ENCODE measurements around the gene PRR14. TPM values are rescaled to one million over a fixed set of nuclear protein-coding genes. Genes with fewer than 3 reads are reported as not detected.

The PRR14 gene
- total and polyA plus RNA-seq, 8 donors: 9.0 to 123 (median 79.6) TPM

GRCh38 chr16:30619202-30619601, 31.6 kb upstream of the PRR14 start:
- Histone ChIP-seq H3K4me1 (peaks cover 0 to 4% (median 0%) of the 10 kb centered on the region in 4 donors), H3K27ac (no peak overlapping the region), H3K4me3 (no peak overlapping the region), H3K36me3 (no peaks in the 10 kb centered on the region), H3K27me3 (peaks cover 0 to 15% (median 0%) of the 10 kb centered on the region in 3 donors), H3K9me3 (no peaks in the 10 kb centered on the region)
- TF ChIP-seq POLR2A (IDR thresholded peaks at IDR 0.05) (no peak), POLR2AphosphoS5 (IDR thresholded peaks at IDR 0.05) (no peak), CTCF (IDR thresholded peaks at IDR 0.05) (no peak)
- intact Hi-C loops (cut with DNase I; ENCODE audit: low total_unique reads): no loop called here
- no peak for DNase-seq
- 80 to 90% (median 89%) methylated on average over 4 of the region's 4 CpGs for WGBS, 5 donors

- intact Hi-C loops (cut with DNase I; ENCODE audit: low total_unique reads): no loop called here
- TF ChIP-seq EP300 (IDR thresholded peaks at IDR 0.05): no peak
- no peak for TF ChIP-seq CTCF (IDR thresholded peaks at IDR 0.05)
- no peak for TF ChIP-seq POLR2AphosphoS5 (IDR thresholded peaks at IDR 0.05)
- no peak for TF ChIP-seq POLR2A (IDR thresholded peaks at IDR 0.05)
- Histone ChIP-seq H3K9me3 (no peaks in the 10 kb centered on the region), H3K27me3 (peaks cover 0 to 19% (median 0%) of the 10 kb centered on the region in 3 donors), H3K4me3 (no peak overlapping the region), H3K4me1 (peaks cover 0 to 4% (median 0%) of the 10 kb centered on the region in 4 donors), H3K36me3 (no peaks in the 10 kb centered on the region), H3K27ac (no peak overlapping the region)
- DNase-seq: no peak
- 82 to 92% (median 86%) methylated on average over 5 of the region's 5 CpGs for WGBS, 5 donors
Observed at GRCh38 chr16:30619638-30620037, 31.1 kb upstream of the PRR14 start.

- no peak for DNase-seq
- no peaks in the 10 kb centered on the region for H3K9me3 ChIP-seq
- intact Hi-C loops (cut with DNase I; ENCODE audit: low total_unique reads): no loop called here
- H3K4me1 ChIP-seq: peaks cover 0 to 4% (median 0%) of the 10 kb centered on the region in 4 donors
- peaks cover 0 to 20% (median 0%) of the 10 kb centered on the region in 3 donors for H3K27me3 ChIP-seq
- TF ChIP-seq CTCF (IDR thresholded peaks at IDR 0.05) (no peak), POLR2AphosphoS5 (IDR thresholded peaks at IDR 0.05) (no peak), POLR2A (IDR thresholded peaks at IDR 0.05) (no peak), EP300 (IDR thresholded peaks at IDR 0.05) (no peak)
- H3K36me3 ChIP-seq: no peaks in the 10 kb centered on the region
- no peak overlapping the region for H3K27ac ChIP-seq
- H3K4me3 ChIP-seq: no peak overlapping the region
- WGBS, 5 donors: 43 to 57% (median 55%) methylated on average over 3 of the region's 3 CpGs
Observed at GRCh38 chr16:30620169-30620568, 30.6 kb upstream of the PRR14 start.

GRCh38 chr16:30621765-30622164, 29.0 kb upstream of the PRR14 start:
- Histone ChIP-seq H3K4me3 (no peak overlapping the region), H3K27me3 (peaks cover 0 to 20% (median 0%) of the 10 kb centered on the region in 3 donors), H3K36me3 (no peaks in the 10 kb centered on the region), H3K4me1 (peaks cover 0 to 4% (median 0%) of the 10 kb centered on the region in 4 donors), H3K9me3 (no peaks in the 10 kb centered on the region), H3K27ac (no peak overlapping the region)
- DNase-seq: no peak
- WGBS, 5 donors: 73 to 82% (median 76%) methylated on average over 5 of the region's 5 CpGs
- TF ChIP-seq CTCF (IDR thresholded peaks at IDR 0.05) (no peak), EP300 (IDR thresholded peaks at IDR 0.05) (no peak), POLR2AphosphoS5 (IDR thresholded peaks at IDR 0.05) (no peak), POLR2A (IDR thresholded peaks at IDR 0.05) (no peak)
- intact Hi-C loops (cut with DNase I; ENCODE audit: low total_unique reads): no loop called here
